NCI-H524 treated with DMSO at 0.1 percent for 48 hours (cell line): ENCODE results near the gene KDM4C.

Experiments
- DNase-seq: peaks from one replicate; lab custom pipeline; 2025; lab: John Stamatoyannopoulos, UW

KDM4C gene

DNA sequence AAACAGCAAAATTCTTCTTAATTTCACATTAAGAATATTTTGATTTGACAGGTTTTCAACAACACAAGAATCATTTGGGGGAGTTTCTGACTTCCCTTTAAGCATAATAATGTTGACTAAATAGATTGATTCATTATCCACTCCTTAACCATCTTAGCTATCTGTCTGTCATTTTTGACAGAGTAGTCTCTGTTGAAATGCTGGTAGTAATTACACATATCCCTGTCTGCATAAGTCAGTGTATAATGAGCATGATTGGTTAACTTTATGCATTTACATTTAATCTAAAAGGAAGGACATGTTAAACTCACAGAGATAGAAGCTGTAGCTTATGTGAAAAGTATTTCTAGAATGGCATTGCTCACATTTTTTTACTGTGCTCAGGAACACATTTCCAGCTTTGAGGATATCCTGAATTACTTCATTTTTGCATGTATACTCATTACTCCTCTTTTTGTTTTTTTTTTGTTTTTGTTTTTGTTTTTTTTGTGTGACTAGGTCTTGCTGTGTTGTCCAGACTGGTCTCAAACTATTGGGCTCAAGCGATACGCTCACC is 385.9 kb downstream of the KDM4C start:
- DNase-seq, result no peak

- no peak for DNase-seq
Measured at GRCh38 chr9:7144265-7145046, 386.7 kb downstream of the KDM4C start.

DNA sequence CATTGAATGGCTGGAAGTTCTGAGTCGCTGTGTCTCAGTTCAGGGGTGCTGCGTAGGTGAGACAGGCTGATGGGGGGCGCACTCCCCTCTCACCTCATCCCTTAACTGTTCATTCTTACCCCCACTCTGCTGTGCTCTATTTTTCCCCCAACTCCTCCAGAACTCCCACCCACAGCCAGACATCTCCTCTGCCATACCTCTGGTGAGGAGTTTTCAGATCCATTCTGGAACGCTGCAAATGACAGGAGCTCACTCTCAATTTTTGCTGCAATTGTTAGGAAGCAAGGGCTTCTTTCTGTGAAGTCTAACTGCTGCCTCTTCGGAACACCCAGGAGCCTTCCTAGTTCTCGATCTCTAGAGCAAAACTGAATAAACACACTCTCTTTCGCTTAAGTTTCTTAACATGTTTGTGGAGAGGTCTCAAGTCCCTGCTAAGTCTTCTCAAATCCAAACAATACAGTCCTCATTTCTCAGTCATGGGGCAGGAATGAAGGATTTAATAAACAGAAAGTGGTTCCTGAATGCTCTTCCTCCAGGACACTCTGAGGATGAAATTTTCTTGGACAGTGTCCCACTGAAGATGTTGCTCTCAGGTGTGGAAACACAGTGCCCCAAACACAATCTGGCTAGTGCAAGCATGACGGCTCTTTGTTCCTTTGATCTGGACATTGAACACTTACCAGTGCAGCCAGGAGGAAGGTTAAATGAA is 387.7 kb downstream of the KDM4C start:
- DNase-seq, result no peak

DNA sequence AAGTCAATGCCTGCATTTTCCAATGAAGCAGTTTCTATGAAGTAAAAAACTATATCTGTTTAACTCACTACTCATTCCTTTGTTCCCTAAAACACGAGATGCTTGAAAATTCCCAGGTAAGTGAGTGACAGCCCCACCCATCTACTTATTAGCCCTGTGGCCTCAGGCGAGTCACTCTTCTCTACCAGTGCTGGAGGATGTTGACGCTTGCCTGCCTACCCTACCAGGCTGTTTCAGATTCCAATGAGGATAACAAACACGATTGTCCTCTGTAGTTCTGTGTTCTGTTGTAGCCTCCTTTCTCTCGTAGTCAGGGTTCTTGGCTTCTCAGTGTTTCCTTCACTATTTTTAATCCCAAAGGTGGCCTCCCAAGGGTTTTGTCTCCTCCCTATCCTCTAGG is 388.8 kb downstream of the KDM4C start:
- no peak for DNase-seq

GRCh38 chr9:7147121-7148090 is 389.6 kb downstream of the KDM4C start:
- DNase-seq, result no peak

GRCh38 chr9:7148243-7148765 is 390.5 kb downstream of the KDM4C start:
- DNase-seq, result no peak

GRCh38 chr9:7149258-7149657 is 391.5 kb downstream of the KDM4C start:
- no peak for DNase-seq

GRCh38 chr9:7150153-7150890 is 392.5 kb downstream of the KDM4C start:
- no peak for DNase-seq

- no peak for DNase-seq
Measured at GRCh38 chr9:7153134-7153533, 395.4 kb downstream of the KDM4C start.

GRCh38 chr9:7153566-7153965 is 395.8 kb downstream of the KDM4C start:
- DNase-seq, result no peak

GRCh38 chr9:7154003-7154619 is 396.3 kb downstream of the KDM4C start:
- peak; percentile 49 for DNase-seq

DNA sequence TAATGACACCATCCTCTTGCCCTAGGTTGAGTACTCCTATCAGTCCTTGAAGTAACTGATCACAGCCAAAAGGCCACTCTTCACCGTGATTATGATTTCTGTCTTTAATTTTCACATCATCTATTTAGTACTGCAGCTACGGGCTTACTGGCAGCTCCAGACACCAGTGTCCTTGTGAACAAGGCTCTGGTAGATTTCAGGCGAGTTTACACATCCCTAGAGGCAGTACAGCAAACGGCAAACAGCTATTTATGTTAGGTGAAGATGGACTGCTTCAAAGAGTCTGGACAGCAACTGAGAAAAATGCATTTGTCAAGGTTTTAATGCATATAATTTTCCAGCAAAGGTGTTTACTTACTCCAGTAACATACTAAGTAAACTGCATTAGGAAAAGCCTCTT is 396.9 kb downstream of the KDM4C start:
- no peak for DNase-seq

DNA sequence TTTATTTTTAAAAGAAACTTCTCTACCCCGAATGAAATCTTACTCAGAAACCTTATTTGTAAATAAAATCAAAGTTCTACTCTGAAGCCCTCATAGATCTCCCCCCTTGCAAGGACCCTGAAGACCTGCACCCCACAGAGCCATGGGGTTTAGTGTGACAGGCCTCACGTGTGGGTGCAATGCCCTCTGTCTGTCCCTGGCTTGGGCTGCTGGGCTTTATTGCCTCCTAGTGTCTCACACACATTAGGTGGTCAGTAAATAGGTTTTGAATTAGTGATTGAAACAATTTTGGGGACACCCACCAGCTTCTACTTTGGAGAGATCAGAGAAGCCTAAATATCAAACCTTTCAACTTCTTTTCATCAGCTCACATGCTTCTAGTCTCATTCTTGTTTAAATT is 403.7 kb downstream of the KDM4C start:
- DNase-seq, result no peak

- no peak for DNase-seq
Measured at GRCh38 chr9:7163932-7164331, 406.2 kb downstream of the KDM4C start.

GRCh38 chr9:7164440-7165330 is 406.9 kb downstream of the KDM4C start:
- no peak for DNase-seq

GRCh38 chr9:7165331-7165975 is 407.7 kb downstream of the KDM4C start:
- no peak for DNase-seq

GRCh38 chr9:7166074-7166473 is 408.3 kb downstream of the KDM4C start:
- DNase-seq, result no peak

- peak; percentile 6 for DNase-seq
Measured at GRCh38 chr9:7169717-7170389, 412.1 kb downstream of the KDM4C start.
